ENCODE measurements around the gene AMFR. TPM values are rescaled to one million over a fixed set of nuclear protein-coding genes. Genes with fewer than 3 reads are reported as not detected.
A peak's percentile ranks its signal among the peaks of the same experiment; 100 is the strongest.

AMFR gene
- total RNA-seq, 6 experiments from 2014 or later, result 92.2 to 189 (median 137) TPM

DNA sequence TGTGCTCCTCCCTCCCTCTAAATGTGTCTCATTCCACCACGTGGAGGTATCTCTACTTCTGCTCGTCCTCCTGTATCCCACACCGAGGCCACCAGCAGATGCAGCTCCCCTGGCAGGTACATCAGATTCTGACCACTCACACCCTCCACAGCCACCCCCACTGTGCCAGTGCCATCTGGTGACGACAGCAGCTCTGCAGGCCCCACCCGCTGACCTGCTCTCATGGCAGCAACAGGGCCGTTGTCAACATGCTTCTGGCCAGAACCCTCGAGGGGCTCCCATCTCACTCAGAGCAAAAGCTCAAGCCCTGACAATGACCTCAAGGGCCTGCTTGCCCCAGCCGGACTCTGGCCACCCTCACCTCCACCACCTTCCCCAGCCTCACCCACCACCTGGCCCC lies 93.4 kb downstream of the AMFR start:
- WGBS (ENCODE audit: insufficient coverage, low coverage, low lambda C conversion rate, missing lambda C conversion rate), result 60% methylated on average over 1 of the region's 8 CpGs
- no peak for ATAC-seq
- DNase-seq, result no peak
- Histone ChIP-seq H3K9me3 (no peaks in the 10 kb centered on the region), H3K27ac (no peak overlapping the region), H3K4me1 (peaks cover 0 to 26% (median 10%) of the 10 kb centered on the region in 4 donors), H3K27me3 (no peaks in the 10 kb centered on the region), H3K4me3 (no peak overlapping the region), H3K36me3 (peaks cover 0 to 7% (median 0%) of the 10 kb centered on the region in 4 donors)
- intact Hi-C loops (cut with DNase I), result no loop called here
- TF ChIP-seq POLR2A (IDR thresholded peaks at IDR 0.05), result no peak
- TF ChIP-seq, protein P1, sequence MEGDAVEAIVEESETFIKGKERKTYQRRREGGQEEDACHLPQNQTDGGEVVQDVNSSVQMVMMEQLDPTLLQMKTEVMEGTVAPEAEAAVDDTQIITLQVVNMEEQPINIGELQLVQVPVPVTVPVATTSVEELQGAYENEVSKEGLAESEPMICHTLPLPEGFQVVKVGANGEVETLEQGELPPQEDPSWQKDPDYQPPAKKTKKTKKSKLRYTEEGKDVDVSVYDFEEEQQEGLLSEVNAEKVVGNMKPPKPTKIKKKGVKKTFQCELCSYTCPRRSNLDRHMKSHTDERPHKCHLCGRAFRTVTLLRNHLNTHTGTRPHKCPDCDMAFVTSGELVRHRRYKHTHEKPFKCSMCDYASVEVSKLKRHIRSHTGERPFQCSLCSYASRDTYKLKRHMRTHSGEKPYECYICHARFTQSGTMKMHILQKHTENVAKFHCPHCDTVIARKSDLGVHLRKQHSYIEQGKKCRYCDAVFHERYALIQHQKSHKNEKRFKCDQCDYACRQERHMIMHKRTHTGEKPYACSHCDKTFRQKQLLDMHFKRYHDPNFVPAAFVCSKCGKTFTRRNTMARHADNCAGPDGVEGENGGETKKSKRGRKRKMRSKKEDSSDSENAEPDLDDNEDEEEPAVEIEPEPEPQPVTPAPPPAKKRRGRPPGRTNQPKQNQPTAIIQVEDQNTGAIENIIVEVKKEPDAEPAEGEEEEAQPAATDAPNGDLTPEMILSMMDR (IDR thresholded peaks at IDR 0.05), result no peak

DNA sequence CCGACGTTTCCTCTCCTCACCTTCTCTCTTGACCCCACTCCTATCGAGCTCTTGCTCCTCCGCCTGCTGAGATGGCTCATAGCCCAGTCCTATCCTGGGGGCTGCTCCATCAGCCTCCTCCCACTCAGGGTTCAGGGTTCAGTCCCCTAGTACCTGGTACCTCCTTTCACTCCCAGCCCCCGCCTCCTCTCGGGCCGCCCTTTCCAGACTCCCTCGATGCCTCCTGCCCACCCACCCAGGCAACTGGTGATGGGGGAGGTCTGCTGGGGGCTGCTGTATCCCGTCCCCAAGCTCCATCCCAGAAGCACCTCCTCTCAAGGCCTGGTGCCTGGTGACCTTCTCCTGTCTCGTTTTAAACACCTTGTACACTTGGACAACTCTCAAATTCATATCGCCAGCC lies 93.9 kb downstream of the AMFR start:
- ATAC-seq, result no peak
- DNase-seq, result no peak
- peaks cover 0 to 27% (median 10%) of the 10 kb centered on the region in 4 donors for H3K4me1 ChIP-seq
- peaks cover 0 to 7% (median 0%) of the 10 kb centered on the region in 4 donors for H3K36me3 ChIP-seq
- H3K27me3 ChIP-seq, result no peaks in the 10 kb centered on the region
- intact Hi-C loops (cut with DNase I), result no loop called here
- H3K9me3 ChIP-seq, result no peaks in the 10 kb centered on the region
- WGBS (ENCODE audit: insufficient coverage, low coverage, low lambda C conversion rate, missing lambda C conversion rate), result 69% methylated on average over 7 of the region's 11 CpGs
- H3K4me3 ChIP-seq, result no peak overlapping the region
- no peak overlapping the region for H3K27ac ChIP-seq
- no peak for TF ChIP-seq POLR2A (IDR thresholded peaks at IDR 0.05)
- TF ChIP-seq, protein P1 (IDR thresholded peaks at IDR 0.05), result no peak

DNA sequence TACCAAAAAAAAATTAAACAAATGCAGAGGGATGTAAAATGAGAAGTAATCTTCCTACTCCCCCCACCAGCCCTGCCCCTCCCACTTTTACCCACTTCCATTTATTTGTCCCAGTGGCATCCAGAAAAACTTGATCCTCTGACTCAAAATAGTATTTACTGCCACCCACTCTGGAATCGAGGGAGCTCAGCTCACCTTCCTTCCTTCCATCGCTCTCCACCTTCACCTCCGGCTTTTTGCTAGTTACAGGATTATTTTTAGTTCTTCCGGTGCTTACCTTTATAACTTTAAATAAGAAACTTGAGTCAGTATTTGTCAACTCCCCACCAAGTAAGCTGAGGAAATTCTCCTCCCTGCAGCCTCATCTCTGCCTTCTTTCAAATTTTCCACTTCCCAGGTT lies 94.9 kb downstream of the AMFR start:
- Histone ChIP-seq H3K36me3 (peaks cover 0 to 7% (median 0%) of the 10 kb centered on the region in 4 donors), H3K27ac (peak overlapping the region in 1 of 3 donors; percentile 54), H3K4me1 (peaks cover 0 to 27% (median 10%) of the 10 kb centered on the region in 4 donors), H3K27me3 (no peaks in the 10 kb centered on the region), H3K9me3 (no peaks in the 10 kb centered on the region), H3K4me3 (no peak overlapping the region)
- intact Hi-C loops (cut with DNase I), result no loop called here
- no peak for DNase-seq
- WGBS (ENCODE audit: insufficient coverage, low coverage, low lambda C conversion rate, missing lambda C conversion rate), result 75% methylated on average over 4 of the region's 4 CpGs
- ATAC-seq, result no peak
- TF ChIP-seq, protein P1 (IDR thresholded peaks at IDR 0.05), result no peak
- TF ChIP-seq POLR2A (IDR thresholded peaks at IDR 0.05), result no peak

DNA sequence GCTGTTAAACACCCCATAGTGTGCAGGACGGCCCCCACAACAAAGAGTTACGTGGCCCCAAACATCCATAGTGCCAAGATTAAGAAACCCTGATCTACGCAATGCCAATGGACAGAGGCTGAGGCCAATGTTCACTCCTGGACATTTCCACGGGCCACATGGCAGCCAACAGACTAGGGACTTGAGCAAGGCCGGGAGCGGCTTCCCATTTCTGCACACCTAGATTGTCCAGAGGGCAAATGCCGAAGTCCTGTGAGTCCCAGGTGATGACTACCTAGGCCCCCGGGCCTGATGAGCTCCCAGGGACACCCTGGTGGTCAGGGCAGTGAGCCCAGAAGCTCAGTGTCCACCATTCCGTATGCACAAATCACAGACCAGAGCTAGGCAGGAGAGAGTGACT lies 95.5 kb downstream of the AMFR start:
- ATAC-seq (peak; percentile 42 to 80 (median 61)), DNase-seq (peak in 2 of 3 donors; percentile 84 to 91)
- Histone ChIP-seq H3K27ac (peak overlapping the region in 1 of 3 donors; percentile 54), H3K4me3 (no peak overlapping the region), H3K36me3 (peaks cover 0 to 3% (median 0%) of the 10 kb centered on the region in 4 donors), H3K27me3 (no peaks in the 10 kb centered on the region), H3K4me1 (peaks cover 0 to 27% (median 10%) of the 10 kb centered on the region in 4 donors), H3K9me3 (no peaks in the 10 kb centered on the region)
- 20% methylated on average over 1 of the region's 9 CpGs for WGBS (ENCODE audit: insufficient coverage, low coverage, low lambda C conversion rate, missing lambda C conversion rate)
- no peak for TF ChIP-seq POLR2A (IDR thresholded peaks at IDR 0.05)
- TF ChIP-seq, protein P1 (IDR thresholded peaks at IDR 0.05), result peak in 1 of 4 donors; percentile 13
- intact Hi-C loops (cut with DNase I), result no loop called here

All from right lobe of liver (tissue), 6 donors.